Heart left ventricle (tissue), 16 donors: ENCODE data around the gene PTPN5. TPM values are rescaled to one million over a fixed set of nuclear protein-coding genes. Genes with fewer than 3 reads are reported as not detected.

Experiments
- ATAC-seq, 4 donors: fragments of 200-7000 bp; cut with Tn5 transposase; one replicate each; pipeline ENCODE4 v1.9.1; 2020 to 2022; ENCODE audit warnings: moderate library complexity in 4 of 4, mild to moderate bottlenecking in 3 of 4, moderate number of reproducible peaks in 1 of 4
- DNase-seq, 5 donors: peaks; one replicate each; pipeline ENCODE4 v3.0.0-alpha.2; 2020
- H3K27ac ChIP-seq, 12 donors: fragments of 200-600 bp; sonication (generic) in 4 of 12; one replicate each; pipeline versions ENCODE4 v1.5.0 to v1.8.0; 2016 to 2022; ENCODE audit warnings: mild to moderate bottlenecking in 2 of 12
- H3K27me3 ChIP-seq, 9 donors: fragments of 200-600 bp; sonication (generic) in 2 of 9; one replicate each; pipeline versions ENCODE4 v1.5.1 to v1.8.0; 2016 to 2022; ENCODE audit warnings: mild to moderate bottlenecking in 3 of 9
- H3K36me3 ChIP-seq, 9 donors: fragments of 200-600 bp; sonication (generic) in 2 of 9; one replicate each; pipeline versions ENCODE4 v1.5.0 to v1.8.0; 2018 to 2022; ENCODE audit warnings: mild to moderate bottlenecking in 2 of 9
- H3K4me1 ChIP-seq, 12 donors: fragments of 200-600 bp; sonication (generic) in 4 of 12; one replicate each; pipeline versions ENCODE4 v1.5.0 to v1.8.0; 2016 to 2022; ENCODE audit warnings: mild to moderate bottlenecking in 3 of 12
- H3K4me3 ChIP-seq, 12 donors: fragments of 200-600 bp; sonication (generic) in 4 of 12; one replicate each; pipeline versions ENCODE4 v1.5.0 to v1.8.0; 2017 to 2022; ENCODE audit warnings: mild to moderate bottlenecking in 9 of 12, moderate library complexity in 4 of 12
- H3K9me3 ChIP-seq, 12 donors: fragments of 200-600 bp; sonication (generic) in 4 of 12; one replicate each; pipeline versions ENCODE4 v1.5.0 to v1.8.0; 2016 to 2022; ENCODE audit warnings: mild to moderate bottlenecking in 1 of 12
- POLR2A ChIP-seq, 2 donors: fragments of 450-650 bp; IDR thresholded peaks; one replicate each; pipeline ENCODE4 v1.6.1; 2017; ENCODE audit warnings: antibody characterized with exemption in 2 of 2, mild to moderate bottlenecking in 2 of 2, moderate library complexity in 2 of 2
- WGBS, 4 donors: extraction: QIAGEN DNeasy Blood & Tissue Kit in 2 of 4; methylation state at CpG; one replicate each; pipeline versions ENCODE4 v1.1.5 to v1.1.7; 2013 to 2018; 5-methylcytosine and 5-hydroxymethylcytosine counted together
- intact Hi-C, 10 donors: fragments of 100-400 bp; cut with DNase I; formaldehyde crosslinking; loops; one replicate each; pipeline versions ENCODE4 v1.11.1 to v1.14.2; 2022
- polyA plus RNA-seq, 2 donors: library from polyadenylated mRNA; stranded (reverse); fragments of 200-250 nt; gene quantifications; one replicate each; pipeline ENCODE4 v1.2.3, GENCODE V29; 2013
- total RNA-seq, 9 donors: library from RNA; depleted of rRNA in 2 of 9; stranded (reverse); fragments of >200 nt in 2 of 9; fragmentation: NEBNext Ultra II Directional in 3 of 9; extraction: Animal tissue kit (Norgen Biotek cat#: 25700) in 3 of 9; gene quantifications; one replicate each; pipeline versions ENCODE4 v1.1.0 to v1.2.4, GENCODE V29; 2016 to 2023
- TF ChIP-seq, protein P1 (sequence below), 12 donors: fragments of 200-600 bp; sonication (generic) in 4 of 12; IDR thresholded peaks; one replicate each; pipeline versions ENCODE4 v1.5.0 to v1.8.0; 2018 to 2022; ENCODE audit warnings: antibody characterized with exemption in 12 of 12, mild to moderate bottlenecking in 5 of 12
- donor health status: ischemic (EF 13 %, LVEDD 7.1; RV severe dilation, severe dysfunction).
- donor health status: healthy with polysubstance abuse.
- donor health status: DM: no; HTN: yes; CAD: no.
- donor health status: DM: no; HTN: no; CAD: no.
- donor health status: ischemic (EF 25% LVEDD 6.9; RV normal size, moderate dysfunction).
- donor health status: ischemic (EF 25% LVEDD 5.7; RV mildly dilated, moderate dysfunction).
- donor health status: healthy.
- donor health status: DM: yes; HTN: yes; CAD: no.
- donor health status: ischemic (EF 35%, LVEDD 5.7; RV mildly dilated, moderate dysfunction).
- donor health status: nonischemic (EF 11% LVEDD 7.7; RV severe dilation, severe dysfunction).
- donor health status: DM: yes; HTN: yes; CAD: no.
- donor health status: PGD.
- donor health status: ischemic (EF 29% LVEDD 5.4; RV normal size, mild dysfunction).
- donor health status: nonischemic (EF 23%, LVEDD 6.1; RV moderate dilation, normal function).

Gene PTPN5
- total and polyA plus RNA-seq, 11 donors: 2.3 to 18.5 (median 5.4) TPM

DNA sequence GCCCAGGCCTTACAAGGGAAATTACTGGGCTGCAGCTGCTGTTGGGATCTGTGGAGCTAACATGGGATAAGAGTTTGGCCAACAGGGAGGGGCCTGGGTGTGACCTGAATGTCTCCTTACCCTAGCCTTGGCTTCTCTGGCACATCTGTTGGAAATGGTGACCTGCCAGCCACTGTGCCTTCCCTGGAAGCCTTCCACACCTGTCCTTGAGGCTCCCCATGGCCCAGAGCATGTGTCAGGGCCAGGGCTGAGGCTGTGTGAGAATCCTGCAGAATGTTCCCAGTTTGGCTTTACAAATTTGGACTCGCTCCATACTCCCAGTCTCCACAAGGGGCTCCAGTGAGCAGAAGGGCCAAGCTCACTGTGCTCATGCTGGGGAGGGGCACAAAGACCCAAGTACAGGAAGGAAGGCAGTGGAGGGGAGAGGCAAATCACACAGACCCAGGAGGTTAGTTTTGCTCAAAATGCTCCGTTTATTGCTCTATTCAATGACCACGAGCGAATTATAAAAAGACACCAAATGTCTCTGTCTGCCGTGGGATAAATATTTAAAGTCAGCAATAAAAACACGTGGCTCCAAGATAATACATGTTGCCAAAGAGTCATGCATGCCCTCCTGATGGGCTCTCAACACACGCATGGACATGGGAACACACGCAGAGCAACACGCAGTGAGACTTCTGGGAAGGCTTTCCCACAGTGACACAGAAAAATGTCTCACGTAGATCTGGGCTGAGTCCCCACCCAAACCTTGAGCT lies 63.9 kb downstream of the PTPN5 start:
- no peak overlapping the region for H3K27ac ChIP-seq
- intact Hi-C loops: loop anchor here in 4 of 10 donors (5.0 to 10.0 kb wide), 2 partner anchors 35 to 193 kb away; no protein-coding TSS in a partner anchor
- peak in 2 of 4 donors; percentile 34 to 55 for ATAC-seq
- no peak overlapping the region for H3K4me3 ChIP-seq
- peaks cover 0 to 6% (median 0%) of the 10 kb centered on the region in 12 donors for H3K4me1 ChIP-seq
- H3K27me3 ChIP-seq: no peaks in the 10 kb centered on the region
- WGBS, 4 donors: 45 to 50% (median 48%) methylated on average over 10 of the region's 10 CpGs
- no peaks in the 10 kb centered on the region for H3K36me3 ChIP-seq
- DNase-seq: no peak
- no peaks in the 10 kb centered on the region for H3K9me3 ChIP-seq
- TF ChIP-seq POLR2A (IDR thresholded peaks at IDR 0.05): no peak
- TF ChIP-seq, protein P1, sequence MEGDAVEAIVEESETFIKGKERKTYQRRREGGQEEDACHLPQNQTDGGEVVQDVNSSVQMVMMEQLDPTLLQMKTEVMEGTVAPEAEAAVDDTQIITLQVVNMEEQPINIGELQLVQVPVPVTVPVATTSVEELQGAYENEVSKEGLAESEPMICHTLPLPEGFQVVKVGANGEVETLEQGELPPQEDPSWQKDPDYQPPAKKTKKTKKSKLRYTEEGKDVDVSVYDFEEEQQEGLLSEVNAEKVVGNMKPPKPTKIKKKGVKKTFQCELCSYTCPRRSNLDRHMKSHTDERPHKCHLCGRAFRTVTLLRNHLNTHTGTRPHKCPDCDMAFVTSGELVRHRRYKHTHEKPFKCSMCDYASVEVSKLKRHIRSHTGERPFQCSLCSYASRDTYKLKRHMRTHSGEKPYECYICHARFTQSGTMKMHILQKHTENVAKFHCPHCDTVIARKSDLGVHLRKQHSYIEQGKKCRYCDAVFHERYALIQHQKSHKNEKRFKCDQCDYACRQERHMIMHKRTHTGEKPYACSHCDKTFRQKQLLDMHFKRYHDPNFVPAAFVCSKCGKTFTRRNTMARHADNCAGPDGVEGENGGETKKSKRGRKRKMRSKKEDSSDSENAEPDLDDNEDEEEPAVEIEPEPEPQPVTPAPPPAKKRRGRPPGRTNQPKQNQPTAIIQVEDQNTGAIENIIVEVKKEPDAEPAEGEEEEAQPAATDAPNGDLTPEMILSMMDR (IDR thresholded peaks at IDR 0.05): peak; percentile 48 to 87 (median 70)

DNA sequence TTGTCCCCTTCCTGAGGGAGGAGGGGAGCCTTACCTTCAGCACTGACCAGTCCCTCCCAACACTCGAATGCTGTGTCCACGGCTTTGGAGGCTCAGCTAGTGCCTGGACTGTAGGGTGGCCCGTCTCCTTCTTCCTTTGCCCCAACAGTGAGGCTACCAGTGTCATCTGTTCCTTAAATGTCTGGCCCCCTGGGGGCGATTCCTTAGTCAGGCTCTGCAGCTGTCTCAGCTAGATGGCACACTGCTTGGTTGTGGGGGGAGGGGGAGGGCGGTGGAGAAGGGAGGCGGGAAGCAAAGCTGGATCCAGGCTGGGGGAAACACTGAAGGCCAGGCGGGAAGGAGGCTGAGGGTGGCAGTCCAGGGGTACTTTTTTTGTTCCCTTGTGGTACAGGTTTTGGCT lies 65.6 kb downstream of the PTPN5 start, which contains the start of gene IGSF22:
IGSF22 (minus strand) TSS at position 149 of the 400 bp plus-strand sequence. CDS start 1,952 bp downstream, outside the sequence.
- intact Hi-C loops: loop anchor here in 4 of 10 donors (5.0 to 10.0 kb wide), 2 partner anchors 34 to 191 kb away; no protein-coding TSS in a partner anchor
- H3K27ac ChIP-seq: no peak within 1 kb of the TSS
- no peak within 1 kb of the TSS for H3K4me3 ChIP-seq
- 62 to 74% (median 70%) methylated on average over 7 of the region's 7 CpGs for WGBS, 4 donors
- no peak for DNase-seq
- peaks cover 0 to 18% (median 5%) of the 10 kb centered on the region in 12 donors for H3K4me1 ChIP-seq
- no peak for ATAC-seq
- H3K27me3 ChIP-seq: no peaks in the 10 kb centered on the region
- H3K36me3 ChIP-seq: no peaks in the 10 kb centered on the region
- no peaks in the 10 kb centered on the region for H3K9me3 ChIP-seq
- TF ChIP-seq, protein P1 (IDR thresholded peaks at IDR 0.05): no peak
- TF ChIP-seq POLR2A (IDR thresholded peaks at IDR 0.05): no peak

DNA sequence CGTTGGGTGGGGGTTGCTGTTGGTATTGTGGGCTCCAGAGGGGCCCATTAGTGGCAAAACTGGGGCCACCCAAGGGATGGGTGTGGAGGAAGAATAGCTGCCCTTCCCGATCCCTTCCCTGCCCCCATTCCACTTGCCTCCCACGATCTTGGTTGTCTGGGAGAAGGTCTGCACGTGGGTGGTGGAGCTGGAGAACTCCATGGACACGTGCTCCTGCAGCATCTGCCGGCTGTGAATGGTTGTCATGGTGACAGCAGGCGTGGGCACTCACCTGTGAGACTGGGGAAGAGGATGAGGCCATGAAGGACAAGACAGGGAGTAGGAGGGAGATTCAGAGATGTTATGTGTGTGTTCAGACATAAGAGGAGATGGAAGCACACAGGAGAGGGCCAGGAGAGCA lies 67.6 kb downstream of the PTPN5 start:
- WGBS, 4 donors: 57 to 64% (median 63%) methylated on average over 7 of the region's 7 CpGs
- intact Hi-C loops: loop anchor here in 7 of 10 donors (5.0 to 10.0 kb wide), 4 partner anchors 87 to 189 kb away; partner anchors contain the start of genes UEVLD (in 3 of the 7) and SPTY2D1 (in 1 of the 7)
- no peak overlapping the region for H3K4me3 ChIP-seq
- no peak overlapping the region for H3K27ac ChIP-seq
- ATAC-seq: no peak
- DNase-seq: no peak
- TF ChIP-seq, protein P1 (IDR thresholded peaks at IDR 0.05): no peak
- no peaks in the 10 kb centered on the region for H3K9me3 ChIP-seq
- no peaks in the 10 kb centered on the region for H3K36me3 ChIP-seq
- peaks cover 0 to 26% (median 8%) of the 10 kb centered on the region in 12 donors for H3K4me1 ChIP-seq
- H3K27me3 ChIP-seq: no peaks in the 10 kb centered on the region

DNA sequence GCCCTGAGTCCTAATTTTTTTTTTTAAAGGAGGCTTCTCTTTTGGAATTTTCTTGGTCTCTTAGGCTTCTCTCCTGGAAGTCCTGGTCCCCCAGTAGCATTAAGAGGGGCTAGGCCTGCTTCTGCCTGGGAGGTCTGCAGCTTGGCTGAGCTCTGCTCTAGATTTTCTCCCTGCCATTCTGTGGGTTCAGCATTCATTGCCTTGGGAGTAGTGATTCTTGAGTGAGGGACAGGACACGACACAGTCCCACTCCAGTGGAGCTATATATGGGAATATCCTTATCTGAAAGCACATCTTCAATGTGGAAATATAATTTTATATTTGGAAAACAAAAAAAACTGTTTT lies 69.3 kb downstream of the PTPN5 start:
- ATAC-seq: no peak
- H3K4me1 ChIP-seq: peaks cover 0 to 22% (median 8%) of the 10 kb centered on the region in 12 donors
- no peaks in the 10 kb centered on the region for H3K9me3 ChIP-seq

More for the DNA sequence above, 69.3 kb downstream of the PTPN5 start:
- Histone ChIP-seq H3K27me3 (no peaks in the 10 kb centered on the region), H3K36me3 (no peaks in the 10 kb centered on the region), H3K27ac (peak overlapping the region in 3 of 12 donors; percentile 57 to 79 (median 62)), H3K4me3 (peak overlapping the region in 9 of 12 donors; percentile 53 to 89 (median 66))
- intact Hi-C loops: loop anchor here in 8 of 10 donors (1.0 to 10.0 kb wide), 5 partner anchors 85 to 187 kb away; partner anchors contain the start of genes UEVLD (in 4 of the 8) and SPTY2D1 (in 1 of the 8)
- TF ChIP-seq, protein P1 (IDR thresholded peaks at IDR 0.05): peak in 5 of 12 donors; percentile 2 to 24 (median 9)
- TF ChIP-seq POLR2A (IDR thresholded peaks at IDR 0.05): no peak
- DNase-seq: no peak
- WGBS, 4 donors: 82 to 96% (median 86%) methylated on average over 1 of the region's 1 CpG
